Cardiac muscle cell (in vitro differentiated cells and primary cell): Measurements from ENCODE around the gene BMPR1B. TPM values are rescaled to one million over a fixed set of nuclear protein-coding genes. Genes with fewer than 3 reads are reported as not detected.

Experiments used
- DNase-seq, 2 donors: peaks; one replicate each; pipeline versions ENCODE4 v3.0.0 to v3.0.0-alpha.2; 2010 to 2017; ENCODE audit warnings: low read depth in 1 of 2, low spot score in 1 of 2
- H3K27ac ChIP-seq: fragments of 200-600 bp; sonication (generic); 2 replicates; pipeline ENCODE4 v1.5.1; 2016
- H3K27me3 ChIP-seq: fragments of 200-600 bp; sonication (generic); 2 replicates; pipeline ENCODE4 v1.6.0; 2016; ENCODE audit warnings: control low read depth
- H3K36me3 ChIP-seq: fragments of 200-600 bp; sonication (generic); 2 replicates; pipeline ENCODE4 v1.5.1; 2016; ENCODE audit warnings: control low read depth
- H3K4me1 ChIP-seq: fragments of 200-600 bp; sonication (generic); 2 replicates; pipeline ENCODE4 v1.8.1; 2017; ENCODE audit warnings: low read depth, mild to moderate bottlenecking, mixed run types
- H3K4me3 ChIP-seq: fragments of 200-600 bp; sonication (generic); 2 replicates; pipeline ENCODE4 v1.5.1; 2016; ENCODE audit warnings: mild to moderate bottlenecking
- H3K9me3 ChIP-seq: fragments of 200-600 bp; sonication (generic); 2 replicates; pipeline ENCODE4 v1.5.1; 2017; ENCODE audit warnings: low read depth, mild to moderate bottlenecking, control low read depth
- polyA plus RNA-seq: library from polyadenylated mRNA; unstranded; fragments of >200 nt; fragmentation: Nextera tagmentation; extraction: Ambion mirVana; gene quantifications from 2 replicates; pipeline ENCODE4 v1.2.1, GENCODE V29; 2016
- total RNA-seq: library from RNA; depleted of rRNA; stranded (reverse); fragments of >200 nt; gene quantifications from 2 replicates; pipeline ENCODE4 v1.2.3, GENCODE V29; 2016
- TF ChIP-seq, protein P1 (sequence below): IDR thresholded peaks from 2 replicates; pipeline ENCODE4 v1.5.1; 2012; ENCODE audit warnings: low read depth, mild to moderate bottlenecking, low read length

Gene BMPR1B
- total and polyA plus RNA-seq, 2 experiments from 2014 or later: 0.53 to 1.8 TPM

DNA sequence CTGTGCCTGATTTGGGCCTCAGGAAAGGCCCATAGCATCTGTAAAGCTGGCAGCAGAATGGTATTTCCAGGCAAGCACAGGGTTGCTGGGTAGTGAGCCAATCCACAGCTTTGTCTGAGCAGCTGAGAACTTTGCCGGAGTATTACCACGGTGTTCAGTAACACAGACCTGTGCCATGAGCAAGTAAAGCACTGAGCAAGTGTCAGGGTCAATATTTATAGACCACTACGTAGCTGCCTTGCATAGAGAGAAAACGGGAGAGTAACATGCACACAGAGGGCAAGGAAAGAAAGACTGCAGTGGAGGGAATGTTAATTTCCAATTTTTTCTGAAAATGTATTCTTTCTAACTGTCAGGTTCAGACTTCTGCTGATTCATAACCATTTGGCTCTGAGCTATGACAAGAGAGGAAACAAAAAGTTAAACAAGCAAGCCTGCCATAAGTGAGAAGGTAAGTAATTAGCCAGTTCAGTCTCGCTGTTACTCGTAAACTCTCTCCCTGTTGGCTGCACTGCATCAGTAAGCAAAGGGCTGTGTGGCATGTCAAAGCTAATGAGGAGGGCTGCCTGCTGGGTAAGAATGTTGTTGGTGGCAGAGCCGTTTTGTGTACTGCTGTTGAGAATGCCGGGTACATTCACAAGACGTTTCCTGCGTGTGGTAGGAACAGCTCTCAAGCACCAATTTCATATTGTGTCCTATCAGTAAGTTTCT lies 238.1 kb downstream of the BMPR1B start:
- peak; percentile 8 to 37 for DNase-seq
- H3K27ac ChIP-seq: no peak overlapping the region
- H3K9me3 ChIP-seq: no peaks in the 10 kb centered on the region
- H3K36me3 ChIP-seq: no peaks in the 10 kb centered on the region
- H3K4me1 ChIP-seq: no peaks in the 10 kb centered on the region
- TF ChIP-seq, protein P1, sequence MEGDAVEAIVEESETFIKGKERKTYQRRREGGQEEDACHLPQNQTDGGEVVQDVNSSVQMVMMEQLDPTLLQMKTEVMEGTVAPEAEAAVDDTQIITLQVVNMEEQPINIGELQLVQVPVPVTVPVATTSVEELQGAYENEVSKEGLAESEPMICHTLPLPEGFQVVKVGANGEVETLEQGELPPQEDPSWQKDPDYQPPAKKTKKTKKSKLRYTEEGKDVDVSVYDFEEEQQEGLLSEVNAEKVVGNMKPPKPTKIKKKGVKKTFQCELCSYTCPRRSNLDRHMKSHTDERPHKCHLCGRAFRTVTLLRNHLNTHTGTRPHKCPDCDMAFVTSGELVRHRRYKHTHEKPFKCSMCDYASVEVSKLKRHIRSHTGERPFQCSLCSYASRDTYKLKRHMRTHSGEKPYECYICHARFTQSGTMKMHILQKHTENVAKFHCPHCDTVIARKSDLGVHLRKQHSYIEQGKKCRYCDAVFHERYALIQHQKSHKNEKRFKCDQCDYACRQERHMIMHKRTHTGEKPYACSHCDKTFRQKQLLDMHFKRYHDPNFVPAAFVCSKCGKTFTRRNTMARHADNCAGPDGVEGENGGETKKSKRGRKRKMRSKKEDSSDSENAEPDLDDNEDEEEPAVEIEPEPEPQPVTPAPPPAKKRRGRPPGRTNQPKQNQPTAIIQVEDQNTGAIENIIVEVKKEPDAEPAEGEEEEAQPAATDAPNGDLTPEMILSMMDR: no peak
- H3K27me3 ChIP-seq: no peaks in the 10 kb centered on the region
- H3K4me3 ChIP-seq: no peak overlapping the region

DNA sequence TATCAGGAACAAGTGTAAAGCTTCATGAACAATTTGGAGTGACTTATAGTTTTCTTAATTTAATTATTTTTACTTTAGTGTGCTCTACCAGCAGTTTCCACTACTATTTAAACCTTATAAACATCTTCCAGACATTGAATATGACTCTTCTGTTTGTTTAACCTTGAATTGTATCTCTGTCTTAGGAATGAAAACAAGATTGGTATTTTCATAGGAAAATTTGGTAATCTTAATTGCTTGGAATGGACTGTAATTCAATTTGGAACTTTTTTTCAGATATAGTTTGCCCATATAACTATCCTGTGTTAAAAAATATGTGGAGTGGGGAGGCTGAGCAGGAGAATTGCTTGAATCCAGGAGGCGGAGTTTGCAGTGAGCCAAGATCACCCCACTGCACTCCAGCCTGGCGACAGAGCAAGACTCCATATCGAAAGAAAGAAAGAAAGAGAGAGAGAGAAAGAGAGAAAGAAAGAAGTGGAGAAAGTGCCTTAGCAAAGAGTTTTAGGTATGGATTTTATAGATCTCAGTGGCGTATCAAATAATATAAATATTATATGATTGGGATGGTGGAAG lies 242.4 kb downstream of the BMPR1B start:
- Histone ChIP-seq H3K27ac (no peak overlapping the region), H3K36me3 (no peaks in the 10 kb centered on the region), H3K27me3 (no peaks in the 10 kb centered on the region), H3K4me3 (no peak overlapping the region), H3K4me1 (no peaks in the 10 kb centered on the region), H3K9me3 (no peaks in the 10 kb centered on the region)
- TF ChIP-seq, protein P1: no peak
- no peak for DNase-seq

DNA sequence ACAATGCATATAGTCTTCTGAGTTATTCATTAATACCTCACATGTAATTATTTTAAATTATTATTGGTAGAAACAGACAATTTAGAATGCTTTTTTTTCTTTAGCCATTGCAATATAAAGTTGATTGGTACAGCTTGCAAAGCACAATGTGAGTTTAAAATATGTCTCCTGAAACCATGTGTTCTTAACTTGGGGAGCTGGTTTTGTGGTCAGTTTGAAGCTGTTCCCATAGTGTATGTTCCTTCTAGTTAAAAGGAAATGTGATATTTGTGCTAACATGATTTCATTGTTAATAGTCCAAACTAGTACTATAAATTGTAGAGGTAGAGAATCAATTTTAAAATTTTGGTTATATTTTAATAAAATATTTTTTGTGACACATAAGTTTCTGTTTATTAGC lies 247.2 kb downstream of the BMPR1B start:
- H3K27me3 ChIP-seq: no peaks in the 10 kb centered on the region
- no peaks in the 10 kb centered on the region for H3K4me1 ChIP-seq
- no peak overlapping the region for H3K4me3 ChIP-seq
- DNase-seq: no peak
- H3K9me3 ChIP-seq: no peaks in the 10 kb centered on the region
- TF ChIP-seq, protein P1: no peak
- no peak overlapping the region for H3K27ac ChIP-seq
- H3K36me3 ChIP-seq: no peaks in the 10 kb centered on the region

DNA sequence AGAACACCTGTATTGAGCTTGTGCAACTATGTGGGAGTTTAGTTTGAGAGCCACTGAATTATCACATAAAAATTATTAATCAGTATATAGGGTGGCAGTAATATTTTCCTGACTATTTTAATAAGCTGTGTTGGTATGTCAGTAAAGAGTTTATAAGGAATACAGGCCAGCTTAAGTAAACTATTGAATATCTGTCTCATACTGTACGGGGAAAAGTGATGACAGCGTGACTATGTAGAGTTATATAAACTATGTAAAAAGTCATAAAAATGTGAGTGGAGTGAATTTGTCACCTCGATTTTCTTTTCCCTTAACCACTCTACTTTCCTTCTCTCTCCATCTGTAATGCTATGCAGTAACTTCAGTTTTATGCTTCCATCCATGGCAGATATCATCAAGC lies 250.2 kb downstream of the BMPR1B start:
- TF ChIP-seq, protein P1: no peak
- no peak for DNase-seq
- no peaks in the 10 kb centered on the region for H3K9me3 ChIP-seq
- H3K36me3 ChIP-seq: no peaks in the 10 kb centered on the region
- H3K4me1 ChIP-seq: no peaks in the 10 kb centered on the region
- no peak overlapping the region for H3K4me3 ChIP-seq
- no peak overlapping the region for H3K27ac ChIP-seq
- H3K27me3 ChIP-seq: no peaks in the 10 kb centered on the region

DNA sequence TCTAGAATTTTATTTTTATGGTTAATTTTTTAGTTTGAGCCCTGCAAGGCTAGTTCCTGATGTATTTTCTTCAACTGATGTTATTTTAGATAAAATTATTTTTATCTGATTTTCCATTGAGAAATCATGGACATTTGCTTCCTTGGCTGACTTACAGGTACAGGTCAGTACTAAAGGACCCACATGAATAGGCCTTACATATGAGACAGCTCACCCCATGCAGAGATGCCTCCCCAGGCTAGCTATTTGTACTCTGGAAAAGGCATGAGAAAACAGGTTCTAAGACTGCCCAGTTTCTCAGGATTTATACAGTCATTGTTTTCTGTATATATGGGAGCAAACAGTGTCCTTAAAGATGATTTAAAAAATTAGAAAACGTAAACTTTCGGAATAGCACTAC lies 255.5 kb downstream of the BMPR1B start:
- TF ChIP-seq, protein P1: no peak
- Histone ChIP-seq H3K27ac (no peak overlapping the region), H3K36me3 (no peaks in the 10 kb centered on the region), H3K4me3 (no peak overlapping the region), H3K9me3 (no peaks in the 10 kb centered on the region), H3K4me1 (no peaks in the 10 kb centered on the region), H3K27me3 (no peaks in the 10 kb centered on the region)
- DNase-seq: no peak
